SU-DHL-6 (cell line): ENCODE results near the gene SPECC1.

Experiments
- CTCF ChIP-seq: fragments of 200-600 bp; sonication (generic); IDR thresholded peaks from one replicate; pipeline ENCODE4 v1.5.1; 2017; ENCODE audit warnings: antibody characterized with exemption, mild to moderate bottlenecking, low read length, moderate library complexity; ENCODE audit not compliant: insufficient read depth, poor library complexity, severe bottlenecking
- EZH2phosphoT487 ChIP-seq: fragments of 200-600 bp; sonication (generic), shearing (Covaris generic); conservative IDR thresholded peaks from 2 replicates; pipeline ENCODE4 v1.6.1; 2018; ENCODE audit warnings: mild to moderate bottlenecking, antibody characterized with exemption, low read length, moderate library complexity, mixed read lengths

GRCh38 chr17:20313306-20313705, 304.1 kb downstream of the SPECC1 start:
- TF ChIP-seq CTCF (no peak), EZH2phosphoT487 (no peak)
